ENCODE results near the gene SPEG. TPM values are rescaled to one million over a fixed set of nuclear protein-coding genes. Genes with fewer than 3 reads are reported as not detected.

The SPEG gene
- total and polyA plus RNA-seq, 2 of the 13 experiments (the other 11 are each of a cell fraction or from before 2014, with no cell fraction given): 0.18 to 0.24 TPM

- TF ChIP-seq ZNF142 (CRISPR knock-in tag; IDR thresholded peaks at IDR 0.05) (0 out of 2 replicates have a peak, but pooled peaks have one; percentile 39), ZNF572 (CRISPR knock-in tag; IDR thresholded peaks at IDR 0.05) (peak; percentile 53; the same call in 1 of the 2 replicates), E2F2 (CRISPR knock-in tag; IDR thresholded peaks at IDR 0.05; ENCODE audit: borderline replicate concordance) (no peak), ZNF629 (CRISPR knock-in tag; conservative IDR thresholded peaks at IDR 0.05) (no peak), ZNF773 (CRISPR knock-in tag; IDR thresholded peaks at IDR 0.05; ENCODE audit: borderline replicate concordance) (no peak), TBP (CRISPR knock-in tag; IDR thresholded peaks at IDR 0.05) (no peak), ZSCAN12 (CRISPR knock-in tag; IDR thresholded peaks at IDR 0.05) (no peak), ZFP1 (CRISPR knock-in tag; IDR thresholded peaks at IDR 0.05) (no peak), RFX1 (IDR thresholded peaks at IDR 0.05) (no peak), HNF4G (IDR thresholded peaks at IDR 0.05; ENCODE audit: borderline replicate concordance, low read depth, low read length) (no peak; the same call in 1 of the 2 replicates), HNF4G (CRISPR knock-in tag; IDR thresholded peaks at IDR 0.05; ENCODE audit: borderline replicate concordance, low read depth) (peak; percentile 48; the same call in 1 of the 2 replicates), ONECUT2 (CRISPR knock-in tag; IDR thresholded peaks at IDR 0.05) (no peak), RORA (CRISPR knock-in tag; IDR thresholded peaks at IDR 0.05) (no peak), AHR (CRISPR knock-in tag; IDR thresholded peaks at IDR 0.05) (0 out of 2 replicates have a peak, but pooled peaks have one; percentile 40), FIP1L1 (IDR thresholded peaks at IDR 0.05; ENCODE audit: borderline replicate concordance, insufficient read depth, low read depth, low read length) (no peak), IRX3 (CRISPR knock-in tag; IDR thresholded peaks at IDR 0.05; ENCODE audit: borderline replicate concordance, low read depth) (0 out of 2 replicates have a peak, but pooled peaks have one; percentile 65)
Observed at GRCh38 chr2:219387306-219388120, 47.1 kb upstream of the SPEG start, which contains the start of gene DNPEP (continued).
